ENCODE data around the gene C13orf46.

The C13orf46 gene

DNA sequence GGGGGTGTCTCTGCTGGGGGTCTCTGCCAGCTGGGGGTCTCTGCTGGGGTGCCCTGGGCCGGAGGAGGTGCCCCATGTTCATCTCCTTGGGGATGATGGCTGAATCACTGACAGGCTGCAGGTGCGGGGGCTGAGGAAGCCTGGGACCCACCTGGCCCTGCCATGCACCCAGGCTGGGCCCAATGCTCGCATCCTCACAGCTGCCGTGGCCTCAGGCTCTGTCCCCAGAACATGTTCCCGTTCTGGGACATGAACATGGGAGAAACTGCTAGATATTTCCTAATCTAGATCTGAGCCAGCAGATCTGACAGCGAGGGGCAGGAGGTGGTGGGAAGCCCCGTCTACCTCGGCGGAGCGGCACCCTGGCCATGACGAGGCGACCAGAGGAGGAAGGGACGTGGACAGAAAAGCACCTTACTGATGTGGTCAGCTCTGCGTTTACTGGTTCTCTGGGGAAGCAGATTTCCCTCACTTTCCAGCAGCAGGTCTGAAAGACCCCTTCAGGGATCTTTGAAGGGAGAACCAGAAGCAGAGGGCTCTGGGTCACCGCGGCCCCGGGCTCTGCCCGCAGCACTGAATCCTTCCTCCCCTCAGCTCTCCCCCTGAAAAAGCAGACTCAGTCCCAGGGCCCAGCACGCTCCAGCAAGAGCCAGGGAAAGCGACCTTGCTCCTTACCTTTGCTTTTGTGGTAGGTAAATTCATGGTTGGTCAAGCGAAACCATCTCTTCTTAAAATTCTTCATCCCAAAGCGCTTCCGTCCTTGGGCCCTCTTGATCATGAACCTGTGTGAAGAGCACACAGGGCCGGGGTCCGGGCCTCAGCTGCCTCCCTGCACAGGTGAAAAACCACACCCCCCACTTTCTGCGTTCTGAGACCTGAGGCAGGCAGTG, 26.5 kb upstream of the C13orf46 start:
- Histone ChIP-seq H3K9me3 (ENCODE audit: control insufficient read depth, low read length) (no peaks in the 10 kb centered on the region), H3K36me3 (ENCODE audit: control insufficient read depth, insufficient read depth, low read length) (peaks cover 88% of the 10 kb centered on the region), H3K4me3 (ENCODE audit: insufficient read depth, low read depth, low read length, poor library complexity, severe bottlenecking) (no peak overlapping the region), H3K27ac (ENCODE audit: insufficient read depth, low read length, poor library complexity, severe bottlenecking) (no peak overlapping the region), H3K4me1 (ENCODE audit: control insufficient read depth, insufficient read depth, low read length, poor library complexity, severe bottlenecking) (no peaks in the 10 kb centered on the region), H3K27me3 (replicated peaks; ENCODE audit: control insufficient read depth, insufficient read depth, low read length, poor library complexity, severe bottlenecking) (no peaks in the 10 kb centered on the region)
- DNase-seq, result no peak

- Histone ChIP-seq H3K27me3 (replicated peaks; ENCODE audit: control insufficient read depth, insufficient read depth, low read length, poor library complexity, severe bottlenecking) (no peaks in the 10 kb centered on the region), H3K4me1 (ENCODE audit: control insufficient read depth, insufficient read depth, low read length, poor library complexity, severe bottlenecking) (no peaks in the 10 kb centered on the region), H3K4me3 (ENCODE audit: insufficient read depth, low read depth, low read length, poor library complexity, severe bottlenecking) (no peak overlapping the region), H3K9me3 (ENCODE audit: control insufficient read depth, low read length) (no peaks in the 10 kb centered on the region), H3K36me3 (ENCODE audit: control insufficient read depth, insufficient read depth, low read length) (peaks cover 88% of the 10 kb centered on the region), H3K27ac (ENCODE audit: insufficient read depth, low read length, poor library complexity, severe bottlenecking) (no peak overlapping the region)
- DNase-seq, result no peak
Observed at GRCh38 chr13:113999618-113999910, 25.7 kb upstream of the C13orf46 start.

- Histone ChIP-seq H3K36me3 (ENCODE audit: control insufficient read depth, insufficient read depth, low read length) (peaks cover 89% of the 10 kb centered on the region), H3K9me3 (ENCODE audit: control insufficient read depth, low read length) (no peaks in the 10 kb centered on the region), H3K27ac (ENCODE audit: insufficient read depth, low read length, poor library complexity, severe bottlenecking) (no peak overlapping the region), H3K4me3 (ENCODE audit: insufficient read depth, low read depth, low read length, poor library complexity, severe bottlenecking) (no peak overlapping the region), H3K4me1 (ENCODE audit: control insufficient read depth, insufficient read depth, low read length, poor library complexity, severe bottlenecking) (no peaks in the 10 kb centered on the region), H3K27me3 (replicated peaks; ENCODE audit: control insufficient read depth, insufficient read depth, low read length, poor library complexity, severe bottlenecking) (no peaks in the 10 kb centered on the region)
- DNase-seq, result no peak
Observed at GRCh38 chr13:113998781-113999617, 25.1 kb upstream of the C13orf46 start.

DNA sequence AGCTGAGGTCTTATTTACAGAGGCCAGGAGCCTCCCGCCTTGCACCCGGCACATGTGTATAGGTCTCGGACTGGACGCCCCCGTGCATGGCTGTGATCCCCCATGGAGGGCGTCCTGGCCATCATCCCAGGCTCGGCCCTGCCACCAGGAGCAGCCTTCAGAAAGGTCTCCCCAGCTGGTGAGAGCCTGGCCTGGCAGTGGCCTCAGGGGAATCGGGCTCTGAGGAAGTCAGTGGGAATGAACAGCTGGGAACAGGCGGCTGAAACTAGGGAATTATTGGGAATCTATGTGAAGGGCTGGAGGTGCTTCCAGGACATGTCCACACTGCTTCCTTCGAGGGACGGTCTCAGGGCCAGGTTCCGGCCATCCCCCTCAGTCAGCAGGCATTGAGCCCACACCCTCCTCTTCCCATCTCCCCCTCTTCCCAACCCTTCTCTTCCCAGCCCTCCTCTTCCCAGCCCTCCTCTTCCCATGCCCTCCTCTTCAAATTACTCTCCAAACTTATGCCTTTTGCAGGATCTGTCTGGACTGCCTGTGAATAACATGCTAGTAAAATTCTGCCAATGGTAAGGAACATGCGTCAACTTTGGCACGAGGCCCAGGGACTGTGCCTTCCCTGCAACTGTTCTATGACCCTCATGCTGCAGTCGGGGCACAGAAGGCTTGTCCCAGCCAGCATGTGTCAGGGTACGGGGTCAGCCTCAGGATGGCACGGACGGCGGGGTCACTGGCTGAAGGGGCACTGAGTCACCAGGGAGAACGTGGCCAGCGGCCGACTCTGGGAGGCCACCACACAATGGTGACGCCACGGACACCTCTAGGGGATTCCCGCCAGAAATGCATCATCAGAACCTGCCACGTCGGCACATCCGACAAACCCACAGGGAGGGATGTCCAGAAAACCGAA, 24.2 kb upstream of the C13orf46 start:
- Histone ChIP-seq H3K27me3 (replicated peaks; ENCODE audit: control insufficient read depth, insufficient read depth, low read length, poor library complexity, severe bottlenecking) (no peaks in the 10 kb centered on the region), H3K36me3 (ENCODE audit: control insufficient read depth, insufficient read depth, low read length) (peaks cover 85% of the 10 kb centered on the region), H3K4me3 (ENCODE audit: insufficient read depth, low read depth, low read length, poor library complexity, severe bottlenecking) (no peak overlapping the region), H3K4me1 (ENCODE audit: control insufficient read depth, insufficient read depth, low read length, poor library complexity, severe bottlenecking) (no peaks in the 10 kb centered on the region), H3K27ac (ENCODE audit: insufficient read depth, low read length, poor library complexity, severe bottlenecking) (no peak overlapping the region), H3K9me3 (ENCODE audit: control insufficient read depth, low read length) (no peaks in the 10 kb centered on the region)
- no peak for DNase-seq

DNA sequence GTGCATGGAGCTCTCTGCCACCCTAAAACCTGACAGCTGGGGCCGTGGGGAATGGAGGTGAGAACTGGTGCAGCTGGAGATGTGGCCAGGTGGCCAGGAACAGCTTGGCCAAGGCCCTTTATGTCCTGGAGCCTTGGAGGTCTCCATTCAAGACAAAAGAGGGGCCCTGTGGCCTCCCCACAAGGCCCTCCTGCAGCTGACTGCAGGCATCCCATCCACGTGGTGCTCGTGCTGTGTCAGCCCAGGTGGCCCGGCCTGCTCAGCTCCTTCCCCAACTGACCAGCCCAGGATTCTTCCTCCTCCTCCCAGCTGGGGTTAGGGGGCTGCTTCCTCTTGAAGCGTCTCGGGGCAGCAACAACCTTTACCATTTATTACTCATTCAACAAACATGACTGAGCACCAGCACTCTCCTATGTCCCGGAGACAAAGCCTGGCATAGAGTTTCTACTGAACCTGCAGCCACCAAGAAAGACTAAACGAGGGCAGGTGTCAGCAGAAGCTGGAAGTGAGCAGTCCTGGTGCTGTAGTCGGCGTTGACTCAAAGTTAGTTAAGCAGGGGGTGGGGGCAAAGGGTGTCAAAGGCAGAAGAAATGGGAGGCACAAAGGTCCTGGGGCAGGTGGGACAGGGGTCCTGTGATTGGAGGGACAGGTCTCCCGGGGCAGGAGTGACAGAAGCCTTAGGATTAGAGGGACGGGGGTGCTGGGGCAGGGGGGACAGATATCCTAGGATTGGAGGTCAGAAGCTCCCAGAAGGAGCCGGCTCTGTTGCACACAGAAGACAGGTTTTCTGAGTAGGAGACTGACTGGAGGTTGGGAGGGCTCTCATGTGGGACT, 23.3 kb upstream of the C13orf46 start:
- Histone ChIP-seq H3K4me1 (ENCODE audit: control insufficient read depth, insufficient read depth, low read length, poor library complexity, severe bottlenecking) (no peaks in the 10 kb centered on the region), H3K27me3 (replicated peaks; ENCODE audit: control insufficient read depth, insufficient read depth, low read length, poor library complexity, severe bottlenecking) (no peaks in the 10 kb centered on the region), H3K9me3 (ENCODE audit: control insufficient read depth, low read length) (no peaks in the 10 kb centered on the region), H3K36me3 (ENCODE audit: control insufficient read depth, insufficient read depth, low read length) (peaks cover 85% of the 10 kb centered on the region), H3K27ac (ENCODE audit: insufficient read depth, low read length, poor library complexity, severe bottlenecking) (no peak overlapping the region), H3K4me3 (ENCODE audit: insufficient read depth, low read depth, low read length, poor library complexity, severe bottlenecking) (no peak overlapping the region)
- DNase-seq, result no peak

DNA sequence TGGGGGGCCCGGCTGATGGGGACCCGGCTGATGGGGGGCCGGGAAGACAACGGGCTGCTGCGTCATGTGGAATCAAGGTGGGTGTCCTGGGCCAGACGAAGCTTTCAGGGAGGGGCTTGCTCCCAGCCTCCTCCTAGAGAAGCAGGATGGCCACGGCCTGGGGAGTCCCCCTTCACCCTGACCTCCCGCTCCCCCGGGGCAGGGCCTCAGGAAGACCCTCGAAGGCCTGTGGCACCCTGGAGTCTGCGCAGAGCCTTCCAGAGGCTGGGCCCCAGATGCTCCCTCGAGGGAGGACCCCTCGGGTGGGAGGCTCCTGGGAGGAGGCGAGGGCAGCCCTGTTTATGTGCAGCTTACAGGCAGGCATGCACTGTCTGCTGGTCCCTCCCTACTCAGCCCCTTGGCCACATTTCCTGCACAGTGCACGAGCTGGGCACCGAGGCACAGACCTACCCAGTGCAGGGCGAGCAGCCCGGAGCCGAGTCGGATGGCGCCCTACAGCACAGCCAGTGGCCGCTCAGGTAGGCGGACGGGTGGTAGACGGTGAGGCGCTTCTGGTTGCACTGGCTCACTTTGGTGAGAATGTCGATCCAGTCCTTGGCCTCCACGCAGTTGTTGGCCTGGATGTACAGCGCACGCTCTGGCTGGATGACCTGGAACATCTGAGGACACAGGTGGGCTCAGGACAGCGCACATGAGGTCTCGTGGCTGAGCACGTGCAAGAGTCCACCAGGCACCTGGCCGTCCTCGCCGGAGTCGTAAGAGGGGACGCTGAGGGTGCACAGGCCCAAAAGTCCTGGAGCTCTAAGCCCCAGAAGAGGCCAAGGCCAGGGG, 22.4 kb upstream of the C13orf46 start:
- Histone ChIP-seq H3K27me3 (replicated peaks; ENCODE audit: control insufficient read depth, insufficient read depth, low read length, poor library complexity, severe bottlenecking) (no peaks in the 10 kb centered on the region), H3K27ac (ENCODE audit: insufficient read depth, low read length, poor library complexity, severe bottlenecking) (no peak overlapping the region), H3K4me3 (ENCODE audit: insufficient read depth, low read depth, low read length, poor library complexity, severe bottlenecking) (no peak overlapping the region), H3K36me3 (ENCODE audit: control insufficient read depth, insufficient read depth, low read length) (peaks cover 85% of the 10 kb centered on the region), H3K9me3 (ENCODE audit: control insufficient read depth, low read length) (no peaks in the 10 kb centered on the region), H3K4me1 (ENCODE audit: control insufficient read depth, insufficient read depth, low read length, poor library complexity, severe bottlenecking) (no peaks in the 10 kb centered on the region)
- no peak for DNase-seq

GRCh38 chr13:113995051-113995601, 21.2 kb upstream of the C13orf46 start:
- Histone ChIP-seq H3K9me3 (ENCODE audit: control insufficient read depth, low read length) (no peaks in the 10 kb centered on the region), H3K4me1 (ENCODE audit: control insufficient read depth, insufficient read depth, low read length, poor library complexity, severe bottlenecking) (no peaks in the 10 kb centered on the region), H3K27me3 (replicated peaks; ENCODE audit: control insufficient read depth, insufficient read depth, low read length, poor library complexity, severe bottlenecking) (no peaks in the 10 kb centered on the region), H3K27ac (ENCODE audit: insufficient read depth, low read length, poor library complexity, severe bottlenecking) (no peak overlapping the region), H3K36me3 (ENCODE audit: control insufficient read depth, insufficient read depth, low read length) (peaks cover 85% of the 10 kb centered on the region), H3K4me3 (ENCODE audit: insufficient read depth, low read depth, low read length, poor library complexity, severe bottlenecking) (no peak overlapping the region)
- no peak for DNase-seq

- H3K27me3 ChIP-seq (replicated peaks; ENCODE audit: control insufficient read depth, insufficient read depth, low read length, poor library complexity, severe bottlenecking), result no peaks in the 10 kb centered on the region
- H3K4me3 ChIP-seq (ENCODE audit: insufficient read depth, low read depth, low read length, poor library complexity, severe bottlenecking), result no peak overlapping the region
- peaks cover 70% of the 10 kb centered on the region for H3K36me3 ChIP-seq (ENCODE audit: control insufficient read depth, insufficient read depth, low read length)
- no peak overlapping the region for H3K27ac ChIP-seq (ENCODE audit: insufficient read depth, low read length, poor library complexity, severe bottlenecking)
- no peaks in the 10 kb centered on the region for H3K9me3 ChIP-seq (ENCODE audit: control insufficient read depth, low read length)
- no peak for DNase-seq
- H3K4me1 ChIP-seq (ENCODE audit: control insufficient read depth, insufficient read depth, low read length, poor library complexity, severe bottlenecking), result no peaks in the 10 kb centered on the region
Observed at GRCh38 chr13:113992276-113993005, 18.6 kb upstream of the C13orf46 start.

Data from effector memory CD4-positive, alpha-beta T cell (primary cell).